T-helper 1 cell treated with Interleukin-12 subunit alpha and Interleukin-12 subunit beta and Interleukin-4 antibody, amounts not matched to agents 30 μg/mL and 1 μg/mL, for 36 hours (primary cell): ENCODE measurements around the gene FAM43A.

Experiments
- H3K27ac Mint-ChIP-seq: one replicate; pipeline ENCODE4 v1.8.0; 2021; ENCODE audit warnings: mild to moderate bottlenecking, mixed read lengths
- H3K27me3 Mint-ChIP-seq: one replicate; pipeline ENCODE4 v1.8.0; 2021; ENCODE audit warnings: low read depth, mixed read lengths
- H3K36me3 Mint-ChIP-seq: one replicate; pipeline ENCODE4 v1.8.0; 2021; ENCODE audit warnings: low read depth, mixed read lengths
- H3K4me1 Mint-ChIP-seq: one replicate; pipeline ENCODE4 v1.8.0; 2021; ENCODE audit warnings: low read depth, mixed read lengths
- H3K4me3 Mint-ChIP-seq: one replicate; pipeline ENCODE4 v1.8.0; 2021; ENCODE audit warnings: mild to moderate bottlenecking, moderate library complexity, mixed read lengths
- H3K9me3 Mint-ChIP-seq: one replicate; pipeline ENCODE4 v1.8.0; 2021; ENCODE audit warnings: mixed read lengths

Gene FAM43A

GRCh38 chr3:194667363-194667762, 18.3 kb upstream of the FAM43A start:
- Mint-ChIP-seq H3K27ac (peak overlapping the region; percentile 38), H3K36me3 (peaks cover 37% of the 10 kb centered on the region)

GRCh38 chr3:194671511-194671899, 14.2 kb upstream of the FAM43A start:
- no peaks in the 10 kb centered on the region for H3K27me3 Mint-ChIP-seq
- no peaks in the 10 kb centered on the region for H3K9me3 Mint-ChIP-seq
- H3K4me3 Mint-ChIP-seq: peak overlapping the region; percentile 99
- peaks cover 27% of the 10 kb centered on the region for H3K4me1 Mint-ChIP-seq
- peaks cover 16% of the 10 kb centered on the region for H3K36me3 Mint-ChIP-seq
- H3K27ac Mint-ChIP-seq: peak overlapping the region; percentile 96

More at GRCh38 chr3:194667363-194667762, 18.3 kb upstream of the FAM43A start:
- Mint-ChIP-seq H3K27me3 (no peaks in the 10 kb centered on the region), H3K4me3 (no peak overlapping the region), H3K4me1 (peaks cover 15% of the 10 kb centered on the region), H3K9me3 (no peaks in the 10 kb centered on the region)

- H3K27me3 Mint-ChIP-seq: no peaks in the 10 kb centered on the region
- H3K27ac Mint-ChIP-seq: peak within 1 kb of the TSS; percentile 96
- H3K4me1 Mint-ChIP-seq: peaks cover 27% of the 10 kb centered on the region
- H3K36me3 Mint-ChIP-seq: peaks cover 15% of the 10 kb centered on the region
- peak within 1 kb of the TSS; percentile 99 for H3K4me3 Mint-ChIP-seq
- H3K9me3 Mint-ChIP-seq: no peaks in the 10 kb centered on the region
Measured at GRCh38 chr3:194671900-194672808, 13.5 kb upstream of the FAM43A start, which contains the start of gene LSG1. LSG1 (minus strand) TSS chr3:194672191; CDS start chr3:194672162, 29 bp downstream.

- Mint-ChIP-seq H3K27me3 (no peaks in the 10 kb centered on the region), H3K36me3 (peaks cover 13% of the 10 kb centered on the region), H3K9me3 (no peaks in the 10 kb centered on the region), H3K27ac (peak overlapping the region; percentile 41), H3K4me3 (peak overlapping the region; percentile 99), H3K4me1 (peaks cover 25% of the 10 kb centered on the region)
Measured at GRCh38 chr3:194672876-194673275, 12.8 kb upstream of the FAM43A start.

- H3K27ac Mint-ChIP-seq: no peak overlapping the region
Measured at GRCh38 chr3:194673761-194674160, 11.9 kb upstream of the FAM43A start.

GRCh38 chr3:194675081-194675640, 10.5 kb upstream of the FAM43A start:
- peaks cover 1% of the 10 kb centered on the region for H3K36me3 Mint-ChIP-seq
- peaks cover 21% of the 10 kb centered on the region for H3K4me1 Mint-ChIP-seq
- H3K4me3 Mint-ChIP-seq: peak overlapping the region; percentile 20
- H3K27ac Mint-ChIP-seq: no peak overlapping the region
- no peaks in the 10 kb centered on the region for H3K27me3 Mint-ChIP-seq
- no peaks in the 10 kb centered on the region for H3K9me3 Mint-ChIP-seq

More at GRCh38 chr3:194673761-194674160, 11.9 kb upstream of the FAM43A start:
- no peaks in the 10 kb centered on the region for H3K9me3 Mint-ChIP-seq
- no peaks in the 10 kb centered on the region for H3K27me3 Mint-ChIP-seq
- peaks cover 8% of the 10 kb centered on the region for H3K36me3 Mint-ChIP-seq
- H3K4me3 Mint-ChIP-seq: no peak overlapping the region
- peaks cover 25% of the 10 kb centered on the region for H3K4me1 Mint-ChIP-seq

- H3K9me3 Mint-ChIP-seq: no peaks in the 10 kb centered on the region
- no peak overlapping the region for H3K4me3 Mint-ChIP-seq
- H3K27ac Mint-ChIP-seq: no peak overlapping the region
Measured at GRCh38 chr3:194675680-194676079, 10.0 kb upstream of the FAM43A start.

GRCh38 chr3:194676471-194676870, 9.2 kb upstream of the FAM43A start:
- Mint-ChIP-seq H3K4me3 (no peak overlapping the region), H3K4me1 (peaks cover 17% of the 10 kb centered on the region), H3K9me3 (no peaks in the 10 kb centered on the region), H3K36me3 (no peaks in the 10 kb centered on the region), H3K27me3 (no peaks in the 10 kb centered on the region), H3K27ac (no peak overlapping the region)

More at GRCh38 chr3:194675680-194676079, 10.0 kb upstream of the FAM43A start:
- Mint-ChIP-seq H3K27me3 (no peaks in the 10 kb centered on the region), H3K4me1 (peaks cover 19% of the 10 kb centered on the region), H3K36me3 (peaks cover 1% of the 10 kb centered on the region)

GRCh38 chr3:194680888-194681615, 4.6 kb upstream of the FAM43A start:
- Mint-ChIP-seq H3K27ac (no peak overlapping the region), H3K9me3 (no peaks in the 10 kb centered on the region), H3K4me1 (peaks cover 25% of the 10 kb centered on the region), H3K4me3 (no peak overlapping the region), H3K27me3 (peaks cover 19% of the 10 kb centered on the region), H3K36me3 (no peaks in the 10 kb centered on the region)

GRCh38 chr3:194682189-194682693, 3.4 kb upstream of the FAM43A start:
- Mint-ChIP-seq H3K36me3 (no peaks in the 10 kb centered on the region), H3K9me3 (no peaks in the 10 kb centered on the region), H3K27ac (peak overlapping the region; percentile 11), H3K4me1 (peaks cover 28% of the 10 kb centered on the region), H3K4me3 (no peak overlapping the region), H3K27me3 (peaks cover 23% of the 10 kb centered on the region)

- H3K4me3 Mint-ChIP-seq: no peak overlapping the region
- H3K9me3 Mint-ChIP-seq: no peaks in the 10 kb centered on the region
- no peaks in the 10 kb centered on the region for H3K36me3 Mint-ChIP-seq
- H3K4me1 Mint-ChIP-seq: peaks cover 30% of the 10 kb centered on the region
- H3K27ac Mint-ChIP-seq: no peak overlapping the region
- peaks cover 26% of the 10 kb centered on the region for H3K27me3 Mint-ChIP-seq
Measured at GRCh38 chr3:194682694-194683310, 2.9 kb upstream of the FAM43A start.

GRCh38 chr3:194683380-194683779, 2.3 kb upstream of the FAM43A start:
- H3K36me3 Mint-ChIP-seq: no peaks in the 10 kb centered on the region
- no peak overlapping the region for H3K4me3 Mint-ChIP-seq
- peaks cover 31% of the 10 kb centered on the region for H3K4me1 Mint-ChIP-seq
- peaks cover 30% of the 10 kb centered on the region for H3K27me3 Mint-ChIP-seq
- no peak overlapping the region for H3K27ac Mint-ChIP-seq
- no peaks in the 10 kb centered on the region for H3K9me3 Mint-ChIP-seq

- H3K9me3 Mint-ChIP-seq: no peaks in the 10 kb centered on the region
- peak overlapping the region; percentile 68 for H3K27ac Mint-ChIP-seq
- peaks cover 46% of the 10 kb centered on the region for H3K27me3 Mint-ChIP-seq
- peak overlapping the region; percentile 86 for H3K4me3 Mint-ChIP-seq
- peaks cover 2% of the 10 kb centered on the region for H3K36me3 Mint-ChIP-seq
- peaks cover 43% of the 10 kb centered on the region for H3K4me1 Mint-ChIP-seq
Measured at GRCh38 chr3:194685065-194685717, 492 bp upstream of the FAM43A start.
